ENCODE results near the gene ERCC6L. TPM values are rescaled to one million over a fixed set of nuclear protein-coding genes. Genes with fewer than 3 reads are reported as not detected.

Gene ERCC6L
- total and polyA plus RNA-seq, 2 of the 4 experiments (the other 2 are of a cell fraction) = 2.3 to 5.4 TPM

DNA sequence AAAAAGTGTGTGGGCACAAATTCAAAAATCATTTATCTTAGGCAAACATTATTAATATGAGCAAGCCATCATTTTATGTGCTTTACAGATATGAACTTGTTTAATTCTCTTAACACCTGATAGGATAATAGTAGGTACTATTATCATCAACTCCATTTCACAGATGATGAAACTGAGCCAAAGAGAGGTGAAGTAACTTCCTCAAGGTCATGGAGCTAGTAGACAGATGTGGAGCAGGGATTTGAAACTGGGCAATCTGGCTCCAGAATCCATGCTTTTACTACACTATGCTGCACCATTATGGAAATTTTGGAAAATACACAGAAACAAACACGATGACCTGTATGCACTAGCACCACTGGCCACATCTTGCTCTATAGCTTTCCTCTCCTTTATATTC lies 58.3 kb downstream of the ERCC6L start:
- H2AK5ac ChIP-seq (ENCODE audit: low read depth, low read length) = no peak overlapping the region
- DNase-seq (no peak), ATAC-seq (ENCODE audit: low read depth) (no peak)
- H3K27me3 ChIP-seq (ENCODE audit: control insufficient read depth, insufficient read depth, low read length) = peaks cover 7% of the 10 kb centered on the region; the same call in 1 of the 2 replicates
- peak overlapping the region; percentile 92 to 93 for H4K8ac ChIP-seq (ENCODE audit: low read depth in 2 of 2, low read length in 2 of 2)
- ChIA-PET POLR2A (ENCODE audit: unreplicated experiment) (no interaction called here), CTCF (no interaction called here)
- dilution Hi-C loops (cut with HindIII; ENCODE audit: low sequenced_read_pairs, unreplicated experiment) (no loop called here), intact Hi-C loops (cut with micrococcal nuclease) (loop anchor here (2.0 kb wide), 1 partner anchor 162 kb away; no protein-coding TSS in a partner anchor), in situ Hi-C loops (cut with MboI; ENCODE audit: low sequenced_read_pairs) (no loop called here)
- no peak overlapping the region for H2AFZ ChIP-seq (replicated peaks; ENCODE audit: low read length, poor library complexity)
- H3K4me3 ChIP-seq (ENCODE audit: insufficient read depth, low read depth, low read length) = no peak overlapping the region
- no peak overlapping the region for H2BK5ac ChIP-seq (ENCODE audit: low read depth, low read length, poor library complexity, severe bottlenecking)
- H3K4me2 ChIP-seq (ENCODE audit: low read depth, low read length) = no peak overlapping the region
- no peak overlapping the region for H2BK20ac ChIP-seq (ENCODE audit: low read depth, low read length)
- peaks cover 8 to 21% of the 10 kb centered on the region in 2 experiments for H3K79me1 ChIP-seq (ENCODE audit: low read depth in 1 of 2, low read length in 2 of 2)
- no peaks in the 10 kb centered on the region for H4K20me1 ChIP-seq (ENCODE audit: insufficient read depth, low read length)
- no peak overlapping the region for H3K14ac ChIP-seq (replicated peaks; ENCODE audit: low read depth, low read length)
- H2AK9ac ChIP-seq (replicated peaks; ENCODE audit: low read depth, low read length, poor library complexity) = no peak overlapping the region
- no peak overlapping the region for H3K56ac ChIP-seq (ENCODE audit: extremely low read depth, insufficient read depth, low read length)
- peak overlapping the region; percentile 22; the same call in 1 of the 2 replicates for H3K4ac ChIP-seq (ENCODE audit: low read depth, low read length)
- no TSS peak for BruUV-seq (replicated peaks)
- peak overlapping the region; percentile 70; the same call in 1 of the 2 replicates for H3K9ac ChIP-seq (ENCODE audit: low read depth, low read length)
- 0 out of 2 replicates have a peak overlapping the region, but pooled peaks have one; percentile 11 for H2BK120ac ChIP-seq (ENCODE audit: low read depth, low read length)
- 80% methylated on average over 1 of the region's 1 CpG; no CpG with 5 or more reads in 1 of the 2 experiments for WGBS, 2 experiments (ENCODE audit: extremely low coverage in 2 of 2, insufficient read length in 1 of 2)
- H3K9me3 ChIP-seq (ENCODE audit: control insufficient read depth, insufficient read depth, low read length) = no peaks in the 10 kb centered on the region
- no peak overlapping the region for H3K23ac ChIP-seq (ENCODE audit: low read depth, low read length)
- H3K4me1 ChIP-seq (ENCODE audit: control insufficient read depth, insufficient read depth, low read length) = peaks cover 2% of the 10 kb centered on the region
- H3K9me1 ChIP-seq (ENCODE audit: insufficient read depth, low read length) = peaks cover 5% of the 10 kb centered on the region; the same call in 1 of the 2 replicates
- no peak overlapping the region for H2BK15ac ChIP-seq (ENCODE audit: low read depth, low read length)
- no peak overlapping the region for H4K91ac ChIP-seq (ENCODE audit: insufficient read depth, low read depth, low read length)
- no peak overlapping the region for H3K18ac ChIP-seq (ENCODE audit: low read depth, low read length)
- TF ChIP-seq POLR2A (IDR thresholded peaks at IDR 0.05; ENCODE audit: low read depth, low read length) (no peak), MAFK (IDR thresholded peaks at IDR 0.05; ENCODE audit: low read depth, low read length) (no peak), FOS (IDR thresholded peaks at IDR 0.05; ENCODE audit: low read depth, low read length) (no peak), RAD21 (IDR thresholded peaks at IDR 0.05; ENCODE audit: low read length) (no peak), CEBPB (IDR thresholded peaks at IDR 0.05; ENCODE audit: low read depth, low read length) (no peak), RFX5 (IDR thresholded peaks at IDR 0.05; ENCODE audit: low read depth, low read length) (no peak), CHD1 (IDR thresholded peaks at IDR 0.05; ENCODE audit: low read depth, low read length) (no peak), RCOR1 (IDR thresholded peaks at IDR 0.05; ENCODE audit: insufficient replicate concordance, low read length) (no peak), NFE2L2 (IDR thresholded peaks at IDR 0.05; ENCODE audit: low read depth, low read length) (no peak)
- TF ChIP-seq, protein P1, sequence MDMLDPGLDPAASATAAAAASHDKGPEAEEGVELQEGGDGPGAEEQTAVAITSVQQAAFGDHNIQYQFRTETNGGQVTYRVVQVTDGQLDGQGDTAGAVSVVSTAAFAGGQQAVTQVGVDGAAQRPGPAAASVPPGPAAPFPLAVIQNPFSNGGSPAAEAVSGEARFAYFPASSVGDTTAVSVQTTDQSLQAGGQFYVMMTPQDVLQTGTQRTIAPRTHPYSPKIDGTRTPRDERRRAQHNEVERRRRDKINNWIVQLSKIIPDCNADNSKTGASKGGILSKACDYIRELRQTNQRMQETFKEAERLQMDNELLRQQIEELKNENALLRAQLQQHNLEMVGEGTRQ (IDR thresholded peaks at IDR 0.05; ENCODE audit: low read depth, low read length) = no peak
- no peaks in the 10 kb centered on the region for H3K36me3 ChIP-seq (ENCODE audit: control insufficient read depth, insufficient read depth, low read length)
- H3K27ac ChIP-seq (ENCODE audit: insufficient read depth, low read length) = no peak overlapping the region
- peak overlapping the region; percentile 55 for H4K5ac ChIP-seq (ENCODE audit: low read depth, low read length)

All from IMR-90 (cell line).